Measurements from ENCODE around the gene FA2H.
"Not testable (repeated sequence)": the region's sequence is repeated elsewhere in the genome, so short reads cannot be mapped to it uniquely, and the experiment has no call there.

Gene FA2H, protein sequence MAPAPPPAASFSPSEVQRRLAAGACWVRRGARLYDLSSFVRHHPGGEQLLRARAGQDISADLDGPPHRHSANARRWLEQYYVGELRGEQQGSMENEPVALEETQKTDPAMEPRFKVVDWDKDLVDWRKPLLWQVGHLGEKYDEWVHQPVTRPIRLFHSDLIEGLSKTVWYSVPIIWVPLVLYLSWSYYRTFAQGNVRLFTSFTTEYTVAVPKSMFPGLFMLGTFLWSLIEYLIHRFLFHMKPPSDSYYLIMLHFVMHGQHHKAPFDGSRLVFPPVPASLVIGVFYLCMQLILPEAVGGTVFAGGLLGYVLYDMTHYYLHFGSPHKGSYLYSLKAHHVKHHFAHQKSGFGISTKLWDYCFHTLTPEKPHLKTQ

DNA sequence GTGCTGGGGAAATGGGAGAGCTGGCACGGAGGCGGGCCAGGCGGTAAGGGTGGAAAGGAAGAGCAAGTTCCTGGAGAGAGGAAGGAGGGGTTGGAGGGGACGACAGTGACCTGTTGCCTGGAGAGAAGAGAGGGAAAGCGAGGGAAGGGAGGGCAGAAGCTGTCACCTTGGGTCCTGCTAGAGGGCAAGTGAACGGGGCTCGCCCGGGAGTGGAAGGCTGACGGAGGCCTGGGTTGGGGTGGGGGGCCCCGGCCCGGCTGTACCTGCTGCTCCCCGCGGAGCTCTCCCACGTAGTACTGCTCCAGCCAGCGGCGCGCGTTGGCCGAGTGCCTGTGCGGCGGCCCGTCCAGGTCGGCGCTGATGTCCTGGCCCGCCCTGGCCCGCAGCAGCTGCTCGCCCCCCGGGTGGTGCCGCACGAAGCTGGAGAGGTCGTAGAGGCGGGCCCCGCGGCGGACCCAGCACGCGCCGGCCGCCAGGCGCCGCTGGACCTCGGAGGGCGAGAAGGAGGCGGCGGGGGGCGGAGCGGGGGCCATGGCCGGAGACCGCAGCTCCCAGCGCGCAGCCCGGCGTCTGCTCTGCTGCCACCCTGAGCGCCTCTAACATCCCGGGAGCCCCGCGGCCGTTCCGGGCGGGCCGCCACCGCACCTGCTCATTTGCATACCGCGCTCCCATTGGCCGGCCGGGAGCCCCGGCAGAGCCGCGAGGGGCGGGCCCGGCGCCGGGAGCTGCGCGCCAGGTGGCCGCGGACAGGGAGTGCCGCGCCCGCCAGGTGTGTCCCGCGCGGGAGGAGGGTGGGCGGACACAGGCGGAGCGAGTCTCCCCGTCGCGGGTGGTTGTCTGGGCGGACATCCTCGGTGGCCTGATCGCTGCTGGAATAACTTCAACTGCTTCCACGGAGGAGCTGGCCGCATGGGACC, at the start of gene FA2H:
TSS of gene FA2H (minus strand) at position 598 of the 917 bp plus-strand sequence. CDS start at position 533, 65 bp downstream.
- peak; percentile 80 for DNase-seq

DNA sequence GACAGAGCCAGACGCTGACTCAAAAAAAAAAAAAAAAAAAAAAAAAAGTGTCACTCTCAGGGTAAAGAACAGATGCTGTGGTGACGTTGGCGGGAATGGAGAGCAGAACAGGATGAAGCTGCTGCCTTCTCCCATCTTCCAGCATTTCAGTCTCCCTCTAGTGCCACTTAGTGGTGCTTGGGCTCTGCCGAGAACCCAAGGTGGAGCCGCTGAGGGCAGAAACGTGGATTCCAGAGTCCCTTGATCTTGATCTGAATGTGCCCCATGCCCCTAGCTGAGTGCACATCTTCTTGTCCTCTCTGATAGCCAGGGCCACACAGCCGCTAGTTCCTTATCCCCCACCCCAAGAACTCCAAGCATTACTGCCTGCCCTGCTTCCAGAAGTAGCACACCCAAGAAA, 43.2 kb upstream of the FA2H start:
- DNase-seq, result no peak

DNA sequence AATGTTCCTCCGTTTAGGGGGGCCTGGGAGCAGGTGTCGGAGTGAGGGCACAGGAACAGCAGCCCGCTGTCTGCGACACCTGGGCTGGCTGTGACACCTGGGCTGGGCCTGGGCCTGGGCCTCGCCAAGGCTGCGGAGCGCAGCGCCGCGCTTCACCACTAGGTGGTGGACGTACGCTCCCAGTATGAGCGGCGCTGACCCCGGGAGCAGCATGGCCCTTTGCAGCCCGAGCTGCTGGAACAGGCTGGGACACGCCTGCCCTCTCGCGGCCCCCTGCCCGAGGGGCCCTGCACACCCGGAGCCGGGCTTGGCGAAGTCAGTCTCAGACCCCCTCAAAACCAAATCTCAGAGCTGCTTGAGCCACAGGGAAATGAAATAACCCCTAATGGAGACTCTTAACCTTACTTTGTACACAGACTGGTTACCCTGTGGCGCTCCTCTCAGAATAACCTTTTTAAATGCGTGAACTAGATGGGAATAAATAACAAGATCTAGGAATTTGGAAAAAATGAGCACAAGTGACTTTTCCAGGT, 38.6 kb upstream of the FA2H start:
- peak; percentile 60 for DNase-seq

DNA sequence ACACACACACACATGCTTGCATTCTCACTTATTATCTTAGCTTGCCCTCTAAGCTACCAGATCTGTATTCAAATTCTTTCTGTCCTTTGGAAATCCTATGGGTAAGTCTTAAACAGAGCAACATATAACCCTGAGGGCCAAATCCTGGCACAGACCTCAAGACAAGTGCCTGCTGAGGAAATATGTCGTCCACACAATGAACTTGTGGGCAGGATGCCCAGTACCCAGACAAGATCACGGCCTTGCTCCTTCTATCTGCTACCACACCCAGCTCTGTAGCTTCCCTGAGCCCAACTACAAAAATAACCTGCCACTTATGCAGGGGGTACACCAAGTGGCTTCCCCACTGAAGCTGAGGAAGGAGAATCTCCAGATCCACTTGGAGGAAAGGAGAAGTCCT, 37.3 kb upstream of the FA2H start:
- no peak for DNase-seq

DNA sequence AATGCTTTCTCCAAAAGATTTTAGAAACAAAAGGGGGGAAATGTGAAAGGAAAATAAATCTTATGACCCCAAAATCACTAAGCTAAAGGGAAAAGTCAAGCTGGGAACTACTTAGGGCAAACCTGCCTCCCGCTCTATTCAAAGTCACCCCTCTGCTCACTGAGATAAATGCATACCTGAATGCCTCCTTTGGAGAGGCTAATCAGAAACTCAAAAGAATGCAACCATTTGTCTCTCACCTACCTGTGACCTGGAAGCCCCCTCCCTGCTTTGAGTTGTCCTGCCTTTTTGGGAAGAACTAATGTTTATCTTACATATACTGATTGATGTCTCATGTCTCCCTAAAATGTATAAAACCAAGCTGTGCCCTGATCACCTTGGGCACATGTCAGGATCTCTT, 36.6 kb upstream of the FA2H start:
- DNase-seq, result not testable (repeated sequence)

DNA sequence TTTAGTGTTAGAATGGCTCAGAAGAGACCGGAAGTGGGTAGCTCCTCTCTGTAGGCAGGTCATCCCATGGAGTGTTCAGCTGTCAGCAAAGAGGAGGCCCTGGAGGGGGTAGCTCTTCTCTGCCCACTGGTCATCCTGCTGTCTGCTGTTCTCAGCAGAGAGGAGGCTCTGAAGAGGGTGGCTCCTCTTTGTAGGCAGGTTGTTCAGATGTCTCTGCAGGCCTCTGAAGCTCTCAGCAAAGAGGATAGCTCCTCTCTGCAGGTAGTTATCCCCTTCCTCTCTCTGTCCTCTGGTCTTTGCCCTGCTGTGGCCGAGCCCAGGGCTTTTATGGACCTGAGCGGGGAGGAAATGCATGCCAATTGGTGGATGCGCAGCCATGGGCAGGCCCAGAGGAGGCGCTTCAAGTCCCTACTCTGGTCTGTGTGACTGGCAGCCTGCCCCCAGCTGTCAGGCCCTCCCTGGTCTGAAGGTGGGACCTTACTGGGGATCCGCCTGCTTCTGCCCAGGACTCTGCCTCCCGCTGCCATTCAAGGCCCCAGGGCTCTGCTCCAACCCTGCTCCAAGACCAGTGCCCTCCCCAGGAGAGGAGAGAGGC, 32.5 kb upstream of the FA2H start:
- DNase-seq, result no peak

DNA sequence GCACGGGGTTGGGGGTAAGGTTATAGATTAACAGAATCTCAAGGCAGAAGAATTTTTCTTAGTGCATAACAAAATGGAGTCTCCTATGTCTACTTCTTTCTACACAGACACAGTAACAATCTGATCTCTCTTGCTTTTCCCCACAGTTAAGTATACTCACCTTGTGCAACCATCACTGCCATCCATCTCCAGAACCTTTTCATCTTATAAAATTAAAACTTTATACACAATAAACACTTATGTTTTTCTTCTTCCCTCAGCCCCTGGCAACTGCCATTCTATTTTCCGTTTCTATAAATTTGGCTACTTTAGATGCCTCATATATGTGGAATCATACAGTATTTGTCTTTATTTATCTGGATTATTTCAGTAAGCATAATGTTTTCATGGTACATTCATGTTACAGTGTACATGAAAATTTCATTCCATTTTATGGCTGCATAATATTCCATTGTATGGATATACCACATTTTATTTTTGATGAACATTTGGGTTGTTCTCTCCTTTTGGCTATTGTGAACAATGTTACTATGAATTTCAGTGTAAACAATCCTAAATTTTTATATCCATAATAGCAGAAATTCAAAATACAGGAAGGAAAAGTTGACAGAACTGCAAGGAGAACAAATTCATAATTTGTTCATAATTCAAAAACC, 25.7 kb upstream of the FA2H start:
- DNase-seq, result no peak

DNA sequence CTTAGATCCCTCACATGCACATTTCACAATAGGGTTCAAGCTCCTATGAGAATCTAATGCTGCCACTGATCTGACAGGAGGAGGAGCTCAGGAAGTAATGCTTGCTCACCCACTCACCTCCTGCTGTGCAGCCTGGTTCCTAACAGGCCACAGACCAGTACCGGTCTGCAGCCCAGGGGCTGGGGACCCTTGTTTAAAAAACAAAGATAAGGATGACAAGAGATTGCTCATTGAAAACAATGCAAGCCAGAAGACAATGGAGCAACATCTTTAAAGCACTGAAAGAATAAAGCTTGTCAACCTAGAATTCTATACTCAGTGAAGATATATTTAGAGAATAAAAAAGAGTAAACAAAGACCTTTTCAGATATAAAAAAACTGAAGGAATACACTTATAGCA, 22.8 kb upstream of the FA2H start:
- DNase-seq, result no peak

DNA sequence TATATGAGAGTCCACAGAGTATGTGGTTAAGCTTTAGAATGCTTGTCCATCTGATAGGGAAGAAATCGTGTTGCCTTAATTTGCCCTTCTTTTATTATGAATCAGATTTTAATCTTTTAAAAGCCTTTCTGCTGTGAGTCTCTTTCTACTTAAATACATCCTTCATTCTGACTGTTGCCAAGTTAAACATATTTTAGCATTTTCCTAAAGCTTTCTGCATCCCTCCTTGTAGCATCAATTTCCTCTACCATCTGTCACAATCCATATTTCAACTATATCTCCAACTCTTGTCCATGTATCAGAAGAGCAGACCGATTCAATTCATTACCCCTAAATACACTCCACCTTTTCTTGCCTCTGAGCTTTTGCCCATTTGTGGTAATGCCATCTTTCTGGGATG, 20.5 kb upstream of the FA2H start:
- DNase-seq, result no peak

DNA sequence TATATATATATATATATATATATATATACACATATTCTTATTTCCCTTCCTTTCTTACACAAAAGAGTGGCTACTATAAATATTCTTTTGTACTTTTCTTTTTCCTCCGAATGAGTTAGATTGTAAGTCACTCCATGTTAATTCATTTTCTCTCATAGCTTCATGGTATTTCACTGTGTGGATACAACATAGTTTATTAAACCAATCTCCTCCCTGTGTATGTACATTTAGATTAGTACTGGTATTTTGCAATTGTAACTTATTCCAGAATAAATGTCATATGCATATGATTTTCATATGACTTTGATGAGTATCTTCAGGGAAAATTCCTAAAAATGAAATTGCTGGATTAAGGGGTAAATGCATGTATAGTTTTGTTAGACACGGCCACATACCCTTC, 20.0 kb upstream of the FA2H start:
- no peak for DNase-seq

DNA sequence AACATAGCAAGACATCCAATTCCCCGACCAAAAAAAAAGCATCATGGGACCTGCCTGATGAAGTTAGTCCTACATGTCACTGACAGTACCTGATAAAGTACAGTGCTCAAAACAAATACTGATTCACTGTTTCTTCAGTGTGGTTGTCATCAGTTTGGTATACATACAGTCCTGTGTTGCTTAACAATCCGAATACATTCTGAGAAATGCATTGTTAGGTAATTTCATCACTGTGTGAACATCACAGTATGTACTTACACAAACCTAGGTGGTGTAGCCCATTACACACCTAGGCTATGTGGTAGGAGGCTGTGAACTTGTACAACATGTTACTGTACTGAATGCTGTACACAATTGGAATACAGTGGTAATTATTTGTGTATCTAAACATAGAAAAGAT, 19.0 kb upstream of the FA2H start:
- no peak for DNase-seq

DNA sequence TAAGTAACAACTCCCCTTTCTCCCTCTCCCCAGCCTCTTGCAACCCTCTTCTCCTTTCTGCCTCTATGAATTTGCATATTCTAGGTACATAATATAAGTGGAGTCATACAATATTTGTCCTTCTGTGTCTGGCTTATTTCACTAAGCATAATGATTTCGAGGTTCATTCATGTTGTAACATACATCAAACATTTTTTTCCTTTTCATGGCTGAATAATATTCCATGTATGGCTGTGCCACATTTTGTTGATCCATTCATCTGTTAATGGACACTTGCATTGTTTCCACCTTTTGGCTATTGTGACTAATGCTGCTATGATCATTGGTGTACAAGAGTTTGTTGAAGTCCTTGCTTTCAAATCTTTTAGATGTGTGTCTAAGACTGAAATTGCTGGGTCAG, 17.6 kb upstream of the FA2H start:
- no peak for DNase-seq

DNA sequence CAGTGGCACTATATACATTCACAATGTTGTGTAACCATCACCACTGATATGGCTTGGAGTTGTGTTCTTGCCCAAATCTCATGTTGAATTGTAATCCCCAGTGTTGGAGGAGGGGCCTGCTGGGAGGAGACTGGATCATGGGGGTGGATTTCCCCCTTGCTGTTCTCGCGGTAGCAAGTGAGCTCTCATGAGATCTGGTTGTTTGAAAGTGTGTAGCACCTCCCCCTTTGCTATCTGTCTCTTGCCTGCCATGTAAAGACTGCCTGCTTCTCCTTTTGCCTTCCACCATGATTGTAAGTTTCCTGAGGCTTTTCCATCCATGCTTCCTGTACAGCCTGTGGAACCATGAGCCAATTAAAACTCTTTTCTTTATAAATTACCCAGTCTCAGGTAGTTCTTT, 17.1 kb upstream of the FA2H start:
- DNase-seq, result not testable (repeated sequence)

DNA sequence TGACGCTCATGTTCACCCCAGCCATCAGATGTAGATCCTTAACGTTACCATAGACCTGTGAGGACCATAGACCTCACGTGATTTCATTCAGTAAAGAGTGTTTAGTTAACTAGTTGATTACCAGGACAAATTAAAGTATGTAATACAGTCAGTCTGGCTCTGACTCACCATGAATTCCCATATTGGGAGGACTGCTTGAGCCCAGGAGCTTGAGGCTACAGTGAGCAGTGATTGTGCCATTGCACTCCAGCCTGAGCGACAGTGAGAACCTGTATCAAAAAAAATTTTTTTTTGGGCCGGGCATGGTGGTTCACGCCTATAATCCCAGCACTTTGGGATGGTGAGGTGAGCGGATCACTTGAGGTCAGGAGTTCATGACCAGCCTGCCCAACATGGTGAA, 13.5 kb upstream of the FA2H start:
- DNase-seq, result no peak

DNA sequence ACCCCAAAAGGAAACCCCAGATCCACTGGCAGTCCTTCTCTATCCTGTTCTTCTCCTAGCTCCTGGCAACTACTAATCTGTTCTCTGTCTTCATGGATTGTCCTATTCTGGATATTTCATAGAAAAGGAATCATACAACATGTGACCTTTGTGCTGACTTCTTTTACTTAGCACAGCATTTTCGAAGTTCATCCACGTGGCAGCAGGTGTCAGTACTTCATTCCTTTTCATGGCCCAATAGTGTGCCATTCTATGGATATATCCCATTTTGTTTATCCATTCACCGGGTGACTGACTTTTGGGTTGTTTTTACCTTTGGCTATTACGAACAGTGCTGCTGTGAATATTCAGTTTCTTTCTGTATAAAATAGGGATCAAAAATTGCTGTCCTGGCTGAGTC, 10.4 kb upstream of the FA2H start:
- DNase-seq, result no peak

DNA sequence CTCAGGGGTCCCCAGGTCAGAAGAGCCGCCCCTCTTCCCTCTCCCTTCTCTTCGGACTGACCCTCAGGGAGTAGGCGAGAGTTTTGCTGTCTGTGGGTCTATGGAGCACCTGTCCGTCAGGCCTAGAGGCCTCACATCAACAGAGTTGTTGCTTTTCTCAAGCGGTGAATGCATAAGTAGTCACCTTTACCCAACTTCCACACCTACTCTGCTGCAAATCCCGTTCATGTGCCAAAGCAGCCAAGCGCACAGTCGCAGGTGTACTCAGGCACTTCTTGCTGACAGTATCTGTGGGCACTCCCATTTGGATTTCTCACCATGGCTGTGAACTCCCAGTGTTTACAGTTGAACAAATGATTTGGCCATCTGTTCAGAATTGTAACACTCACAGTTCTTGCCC, 4.0 kb upstream of the FA2H start:
- DNase-seq, result peak; percentile 45

DNA sequence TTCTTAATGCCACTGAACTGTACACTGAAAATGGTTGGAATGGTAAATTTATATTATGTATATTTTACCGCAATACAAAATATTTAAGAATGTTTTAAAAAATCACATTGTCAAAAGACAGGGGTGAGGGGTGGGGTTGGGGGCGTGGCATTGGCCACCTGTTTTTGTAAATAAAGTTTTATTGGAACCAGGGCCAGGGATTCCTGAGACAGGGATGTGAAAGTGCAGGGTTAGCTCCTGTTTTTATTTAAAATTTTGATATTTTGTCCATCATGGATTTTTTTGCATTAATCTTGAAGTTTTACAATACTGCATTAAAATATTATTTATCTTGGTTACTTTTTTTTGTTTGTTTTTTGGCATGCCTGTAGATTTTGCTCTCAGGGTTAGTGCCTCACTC, 2.3 kb upstream of the FA2H start:
- no peak for DNase-seq

DNA sequence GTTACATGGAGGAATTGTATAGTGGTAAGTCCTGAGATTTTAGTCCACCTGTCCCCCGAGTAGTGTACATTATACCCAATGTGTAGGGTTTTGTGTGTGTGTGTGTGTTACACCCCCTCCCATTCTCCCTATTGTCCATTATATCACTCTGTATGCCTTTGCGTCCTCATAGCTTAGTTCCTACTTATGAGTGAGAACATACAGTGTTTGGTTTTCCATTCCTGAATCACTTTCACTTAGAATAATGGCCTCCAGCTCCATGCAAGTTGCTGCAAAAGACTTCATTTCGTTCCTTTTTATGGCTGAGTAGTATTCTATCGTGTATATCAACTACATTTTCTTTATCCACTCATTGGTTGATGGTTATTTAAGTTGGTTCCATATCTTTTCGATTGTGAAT, 635 bp upstream of the FA2H start:
- DNase-seq, result peak; percentile 37

DNA sequence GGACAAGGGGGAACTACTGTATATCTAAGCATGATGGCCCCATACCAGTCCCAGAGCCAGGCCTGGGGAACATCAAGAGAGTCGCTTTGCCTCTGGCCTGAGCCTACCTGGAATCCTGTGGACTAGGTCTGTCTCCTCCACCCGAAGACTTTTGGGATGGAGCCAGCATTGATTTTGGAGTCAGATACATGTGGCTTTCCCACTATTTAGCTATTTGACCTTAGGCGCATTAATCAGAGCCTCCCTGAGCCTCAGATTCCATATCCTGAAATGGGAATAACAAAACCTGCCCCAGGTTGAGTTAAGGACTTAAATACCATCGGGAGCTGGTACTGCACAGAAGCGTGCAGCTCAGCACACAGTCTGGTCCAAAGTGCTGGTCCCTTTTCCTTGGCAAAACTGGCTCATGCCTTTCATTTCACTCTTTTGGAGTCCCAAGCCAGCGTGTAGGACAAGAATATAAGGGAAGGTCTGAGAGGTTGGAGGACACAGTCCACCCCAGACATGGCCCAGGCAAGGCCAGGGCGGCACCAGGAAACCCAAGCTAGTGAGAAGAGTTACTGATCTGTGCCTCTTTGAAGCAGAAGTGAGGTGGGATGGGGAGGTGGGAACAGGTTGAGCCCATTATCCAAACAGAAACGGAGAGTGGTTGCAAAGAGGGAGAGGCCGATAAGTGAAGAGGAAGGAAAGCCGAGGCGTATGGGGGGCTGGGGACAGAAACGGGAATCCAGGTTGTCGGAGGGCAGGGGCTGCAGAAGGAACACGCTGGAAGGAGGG, 986 bp downstream of the FA2H start:
- no peak for DNase-seq

DNA sequence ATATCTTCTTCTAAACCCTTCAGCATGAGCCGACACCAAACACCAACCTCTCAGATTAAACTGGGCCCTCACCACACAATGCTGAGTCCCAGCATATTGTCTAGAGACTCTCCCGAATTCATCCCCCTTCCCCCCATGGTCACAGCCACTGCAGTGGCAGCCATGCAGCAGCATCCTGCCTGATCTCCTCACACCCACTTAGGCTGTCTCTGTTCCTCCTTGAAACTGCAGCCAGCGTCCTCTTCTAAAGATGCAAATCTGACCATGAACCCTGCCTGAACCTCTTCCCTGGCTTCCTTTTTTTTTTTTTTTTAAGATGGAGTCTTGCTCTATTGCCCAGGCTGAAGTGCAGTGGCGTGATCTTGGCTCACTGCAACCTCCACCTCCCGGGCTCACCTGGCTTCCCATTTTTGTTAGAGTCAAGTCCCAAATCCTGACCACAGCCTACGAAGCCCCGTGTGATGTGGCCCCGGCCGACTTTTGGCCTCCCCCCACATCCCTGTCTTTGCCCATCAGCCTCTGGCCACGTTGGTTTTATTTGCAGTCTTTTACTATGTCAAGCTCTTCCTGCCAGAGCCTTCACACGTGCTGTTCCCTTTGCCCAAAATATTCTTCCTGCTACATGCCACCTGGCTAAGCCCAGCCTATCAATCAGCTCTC, 2.8 kb downstream of the FA2H start:
- DNase-seq, result no peak

DNA sequence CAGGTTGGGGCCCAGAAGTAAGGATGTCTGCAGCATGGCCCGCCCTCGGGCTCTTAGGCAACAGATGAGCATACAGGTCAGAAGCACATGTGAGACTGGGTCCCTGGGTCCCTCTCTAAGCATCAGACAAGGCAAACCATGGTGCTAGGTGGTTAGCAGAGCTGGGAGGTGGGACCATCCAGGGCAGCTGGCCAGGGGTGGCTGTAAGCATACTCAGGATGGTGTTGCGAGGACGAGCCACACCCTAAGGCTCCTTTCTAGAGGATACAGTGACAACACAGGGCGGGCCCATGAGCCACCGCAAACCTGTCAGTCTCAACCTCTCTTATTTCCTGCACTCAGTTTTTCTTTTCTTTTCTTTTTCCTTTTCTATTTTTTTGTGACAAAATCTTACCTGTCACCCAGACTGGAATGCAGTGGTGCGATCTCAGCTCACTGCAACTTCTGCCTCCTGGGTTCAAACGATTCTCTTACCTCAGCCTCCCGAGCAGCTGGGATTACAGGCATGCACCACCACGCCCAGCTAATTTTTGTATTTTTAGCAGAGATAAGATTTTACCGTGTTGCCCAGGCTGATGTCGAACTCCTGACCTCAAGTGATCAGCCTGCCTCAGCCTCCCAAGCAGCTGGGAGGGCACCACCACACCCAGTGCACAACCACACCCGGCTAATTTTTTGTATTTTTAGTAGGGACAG, 3.6 kb downstream of the FA2H start:
- DNase-seq, result no peak

Measured in NCI-H510A treated with DMSO at 0.1 percent for 48 hours (cell line).